CD4-positive, alpha-beta T cell (primary cell): ENCODE measurements around the gene SCAMP1. TPM values are rescaled to one million over a fixed set of nuclear protein-coding genes. Genes with fewer than 3 reads are reported as not detected.

Experiments used
- ATAC-seq: fragments of 200-7000 bp; cut with Tn5 transposase; one replicate; pipeline ENCODE4 v1.10.0; 2022; ENCODE audit warnings: mild to moderate bottlenecking; ENCODE audit not compliant: poor library complexity
- CTCF ChIA-PET: fragments of 350-600 bp; sonication (Branson Sonifier 250); formaldehyde crosslinking; loops from one replicate; lab custom pipeline; 2021; ENCODE audit warnings: antibody characterized with exemption, inconsistent platforms; lab: Charles Lee
- POLR2A ChIA-PET: fragments of 350-600 bp; sonication (Branson Sonifier 250); formaldehyde crosslinking; loops from one replicate; lab custom pipeline; 2021; ENCODE audit warnings: antibody characterized with exemption, inconsistent platforms; lab: Charles Lee
- DNase-seq, 14 experiments: peaks; one replicate each; pipeline ENCODE4 v3.0.0-alpha.2; 2013 to 2020; ENCODE audit warnings: mixed read lengths in 2 of 14
- H3K27ac ChIP-seq, 2 donors: one replicate each; pipeline versions ENCODE4 v1.5.1 to v1.7.0; 2013; ENCODE audit warnings: low read length in 2 of 2, low read depth in 1 of 2, mild to moderate bottlenecking in 1 of 2
- H3K27me3 ChIP-seq, 2 experiments: 1 replicate in 1 of 2; 2 replicates in 1 of 2; pipeline versions ENCODE4 v1.6.1 to v1.7.0; 2013; ENCODE audit warnings: low read length in 2 of 2, control low read depth in 1 of 2, mild to moderate bottlenecking in 1 of 2, moderate library complexity in 1 of 2; ENCODE audit not compliant: insufficient read depth in 2 of 2, control insufficient read depth in 1 of 2
- H3K36me3 ChIP-seq: one replicate; pipeline ENCODE4 v1.6.1; 2013; ENCODE audit warnings: low read length, control low read depth; ENCODE audit not compliant: insufficient read depth
- H3K4me1 ChIP-seq: one replicate; pipeline ENCODE4 v1.6.1; 2013; ENCODE audit warnings: low read length, control low read depth; ENCODE audit not compliant: insufficient read depth
- H3K4me3 ChIP-seq: one replicate; pipeline ENCODE4 v1.5.1; 2013; ENCODE audit warnings: mild to moderate bottlenecking, low read length, moderate library complexity
- H3K9me3 ChIP-seq, 2 experiments: 1 replicate in 1 of 2; 2 replicates in 1 of 2; pipeline versions ENCODE4 v1.6.1 to v1.7.0; 2013; ENCODE audit warnings: low read length in 2 of 2, mild to moderate bottlenecking in 2 of 2, control low read depth in 1 of 2, moderate library complexity in 1 of 2; ENCODE audit not compliant: control insufficient read depth in 1 of 2, insufficient read depth in 1 of 2
- H3K27ac Mint-ChIP-seq: one replicate; pipeline ENCODE4 v1.8.0; 2020; ENCODE audit warnings: mixed read lengths
- H3K27me3 Mint-ChIP-seq: one replicate; pipeline ENCODE4 v1.8.0; 2021; ENCODE audit warnings: mixed read lengths
- H3K36me3 Mint-ChIP-seq: one replicate; pipeline ENCODE4 v1.8.0; 2021; ENCODE audit warnings: low read depth, mixed read lengths
- H3K4me1 Mint-ChIP-seq: one replicate; pipeline ENCODE4 v1.8.0; 2021; ENCODE audit warnings: low read depth, mixed read lengths
- H3K4me3 Mint-ChIP-seq: one replicate; pipeline ENCODE4 v1.8.0; 2020; ENCODE audit warnings: mild to moderate bottlenecking, mixed read lengths
- H3K9me3 Mint-ChIP-seq: one replicate; pipeline ENCODE4 v1.8.0; 2020; ENCODE audit warnings: mixed read lengths
- intact Hi-C, 2 experiments: fragments of 100-400 bp; cut with DNase I in 1 of 2; cut with micrococcal nuclease in 1 of 2; formaldehyde crosslinking; loops; one replicate each; pipeline versions ENCODE4 v1.15.1 to v1.9.0; 2023 to 2025; cut with DNase I, micrococcal nuclease
- total RNA-seq, 174 experiments: library from RNA in 2 of 174; stranded (reverse) in 2 of 174; gene quantifications; one replicate each; pipeline ENCODE4 v1.2.3 and lab custom pipeline; 2021 to 2026
- TF ChIP-seq, protein P1 (sequence below): fragments of 200-600 bp; IDR thresholded peaks from one replicate; pipeline ENCODE4 v1.8.0; 2022; ENCODE audit warnings: antibody characterized with exemption, mild to moderate bottlenecking

Gene SCAMP1
- total RNA-seq, 2 experiments from 2014 or later = 16.0 to 18.4 TPM

DNA sequence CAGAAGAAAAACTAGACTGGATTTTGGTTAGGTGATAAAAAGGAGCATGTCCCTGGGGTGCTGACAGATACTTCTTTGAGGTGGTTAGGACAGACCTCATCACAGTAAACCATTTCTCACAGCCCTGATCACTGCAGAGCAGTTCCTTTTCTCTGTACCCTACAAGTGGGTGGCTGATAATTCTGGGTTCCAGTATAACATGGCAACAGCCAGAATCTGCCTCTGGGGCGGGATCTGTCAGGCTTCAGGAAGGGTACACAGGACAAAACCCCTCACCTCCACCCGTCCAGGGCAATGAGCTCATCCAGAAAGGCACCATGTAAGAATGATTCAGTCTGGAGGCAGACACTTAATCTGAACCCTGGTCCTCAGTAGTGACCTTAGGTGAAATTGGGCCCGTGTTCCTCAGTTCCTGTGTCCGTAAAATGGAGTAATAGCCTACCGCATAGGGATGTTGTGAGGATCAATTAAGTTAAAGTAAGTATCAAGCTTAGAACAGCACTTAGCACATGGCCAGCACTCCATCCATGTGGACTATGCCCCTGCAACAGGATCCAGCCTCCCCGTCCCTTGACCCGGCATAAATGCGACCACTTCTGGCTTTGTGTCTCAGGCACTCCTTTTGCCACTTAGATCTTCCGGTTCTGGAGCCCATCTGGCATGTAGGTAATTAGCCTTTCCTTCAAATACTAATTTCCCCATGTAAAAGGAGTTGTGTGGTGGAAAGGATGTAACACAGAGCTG is 159.0 kb downstream of the SCAMP1 start:
- ATAC-seq = no peak
- no peak for DNase-seq

GRCh38 chr5:78521455-78521854 is 161.0 kb downstream of the SCAMP1 start:
- H3K4me3 Mint-ChIP-seq = no peak overlapping the region
- no peak for ATAC-seq

More for the DNA sequence above, 159.0 kb downstream of the SCAMP1 start:
- H3K27ac ChIP-seq = no peak overlapping the region
- TF ChIP-seq, protein P1, sequence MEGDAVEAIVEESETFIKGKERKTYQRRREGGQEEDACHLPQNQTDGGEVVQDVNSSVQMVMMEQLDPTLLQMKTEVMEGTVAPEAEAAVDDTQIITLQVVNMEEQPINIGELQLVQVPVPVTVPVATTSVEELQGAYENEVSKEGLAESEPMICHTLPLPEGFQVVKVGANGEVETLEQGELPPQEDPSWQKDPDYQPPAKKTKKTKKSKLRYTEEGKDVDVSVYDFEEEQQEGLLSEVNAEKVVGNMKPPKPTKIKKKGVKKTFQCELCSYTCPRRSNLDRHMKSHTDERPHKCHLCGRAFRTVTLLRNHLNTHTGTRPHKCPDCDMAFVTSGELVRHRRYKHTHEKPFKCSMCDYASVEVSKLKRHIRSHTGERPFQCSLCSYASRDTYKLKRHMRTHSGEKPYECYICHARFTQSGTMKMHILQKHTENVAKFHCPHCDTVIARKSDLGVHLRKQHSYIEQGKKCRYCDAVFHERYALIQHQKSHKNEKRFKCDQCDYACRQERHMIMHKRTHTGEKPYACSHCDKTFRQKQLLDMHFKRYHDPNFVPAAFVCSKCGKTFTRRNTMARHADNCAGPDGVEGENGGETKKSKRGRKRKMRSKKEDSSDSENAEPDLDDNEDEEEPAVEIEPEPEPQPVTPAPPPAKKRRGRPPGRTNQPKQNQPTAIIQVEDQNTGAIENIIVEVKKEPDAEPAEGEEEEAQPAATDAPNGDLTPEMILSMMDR = no peak
- H3K27me3 Mint-ChIP-seq = peaks cover 79% of the 10 kb centered on the region
- H3K27ac Mint-ChIP-seq = no peak overlapping the region
- POLR2A ChIA-PET = no interaction called here
- H3K4me3 Mint-ChIP-seq = no peak overlapping the region
- H3K9me3 ChIP-seq = no peaks in the 10 kb centered on the region
- H3K4me1 Mint-ChIP-seq = no peaks in the 10 kb centered on the region
- no peaks in the 10 kb centered on the region for H3K36me3 Mint-ChIP-seq
- H3K4me1 ChIP-seq = no peaks in the 10 kb centered on the region
- CTCF ChIA-PET = no interaction called here
- H3K4me3 ChIP-seq = no peak overlapping the region
- H3K36me3 ChIP-seq = no peaks in the 10 kb centered on the region
- intact Hi-C loops = no loop called here
- peaks cover 7 to 11% of the 10 kb centered on the region in 2 experiments for H3K27me3 ChIP-seq
- no peaks in the 10 kb centered on the region for H3K9me3 Mint-ChIP-seq

DNA sequence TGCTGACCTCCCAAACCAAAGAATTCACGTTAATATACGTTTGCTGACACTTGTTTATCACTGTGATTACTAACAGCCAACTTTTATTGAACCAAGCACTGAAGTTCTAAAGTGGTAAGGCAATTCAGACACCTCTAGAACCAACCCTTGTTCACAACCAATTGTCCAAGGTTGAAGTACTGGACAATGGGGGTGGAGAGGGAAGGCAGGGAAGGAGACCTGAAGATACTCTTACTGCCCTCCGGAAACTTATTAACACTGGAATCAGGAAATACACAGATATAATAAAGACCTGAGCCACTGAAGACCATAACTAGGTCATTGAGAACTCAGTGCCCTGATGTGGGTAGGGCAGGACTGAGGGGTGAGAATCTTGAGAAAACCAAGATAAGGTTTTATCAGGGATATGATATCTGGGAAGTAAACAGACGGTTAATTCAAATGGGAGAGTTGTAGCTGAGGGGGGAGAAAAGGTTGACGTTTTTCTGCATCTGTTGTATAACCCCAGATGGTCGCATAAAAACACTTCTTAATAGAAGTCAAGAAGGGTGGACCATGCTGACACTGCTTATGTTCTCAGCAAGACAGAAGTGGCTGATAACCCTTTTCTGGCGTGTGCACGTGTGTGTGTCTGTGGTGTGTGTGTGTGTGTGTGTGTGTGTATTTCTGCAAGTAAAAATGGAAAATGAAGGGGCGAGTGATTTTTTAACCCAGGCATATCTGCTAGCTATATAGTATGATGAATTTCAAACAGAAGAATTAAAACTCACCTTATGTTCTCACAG is 162.3 kb downstream of the SCAMP1 start:
- no peaks in the 10 kb centered on the region for H3K4me1 Mint-ChIP-seq

More at GRCh38 chr5:78521455-78521854, 161.0 kb downstream of the SCAMP1 start:
- Mint-ChIP-seq H3K9me3 (no peaks in the 10 kb centered on the region), H3K27me3 (peaks cover 58% of the 10 kb centered on the region), H3K4me1 (no peaks in the 10 kb centered on the region), H3K36me3 (no peaks in the 10 kb centered on the region), H3K27ac (no peak overlapping the region)
- Histone ChIP-seq H3K4me1 (no peaks in the 10 kb centered on the region), H3K27ac (no peak overlapping the region), H3K9me3 (no peaks in the 10 kb centered on the region), H3K27me3 (peaks cover 5 to 11% of the 10 kb centered on the region in 2 experiments), H3K4me3 (no peak overlapping the region), H3K36me3 (no peaks in the 10 kb centered on the region)
- intact Hi-C loops = no loop called here
- POLR2A ChIA-PET = no interaction called here
- TF ChIP-seq, protein P1 = no peak
- CTCF ChIA-PET = no interaction called here
- DNase-seq = no peak

More for the DNA sequence above, 162.3 kb downstream of the SCAMP1 start:
- TF ChIP-seq, protein P1 = no peak
- ATAC-seq (no peak), DNase-seq (no peak)
- Mint-ChIP-seq H3K4me3 (no peak overlapping the region), H3K27me3 (peaks cover 49% of the 10 kb centered on the region), H3K36me3 (no peaks in the 10 kb centered on the region), H3K27ac (no peak overlapping the region), H3K9me3 (no peaks in the 10 kb centered on the region)
- Histone ChIP-seq H3K4me3 (no peak overlapping the region), H3K27me3 (peaks cover 5 to 10% of the 10 kb centered on the region in 2 experiments), H3K4me1 (no peaks in the 10 kb centered on the region), H3K9me3 (no peaks in the 10 kb centered on the region), H3K36me3 (no peaks in the 10 kb centered on the region), H3K27ac (no peak overlapping the region)
- POLR2A ChIA-PET = no interaction called here
- CTCF ChIA-PET = no interaction called here
- intact Hi-C loops = no loop called here
